OCI-M1 (cell line): ENCODE results near the gene FABP7.
A peak's percentile ranks its signal among the peaks of the same experiment; 100 is the strongest.
"Not testable (repeated sequence)": the region's sequence is repeated elsewhere in the genome, so short reads cannot be mapped to it uniquely, and the experiment has no call there.

Experiments used
- DNase-seq: peaks from one replicate; lab custom pipeline; 2025; lab: John Stamatoyannopoulos, UW

Gene FABP7

DNA sequence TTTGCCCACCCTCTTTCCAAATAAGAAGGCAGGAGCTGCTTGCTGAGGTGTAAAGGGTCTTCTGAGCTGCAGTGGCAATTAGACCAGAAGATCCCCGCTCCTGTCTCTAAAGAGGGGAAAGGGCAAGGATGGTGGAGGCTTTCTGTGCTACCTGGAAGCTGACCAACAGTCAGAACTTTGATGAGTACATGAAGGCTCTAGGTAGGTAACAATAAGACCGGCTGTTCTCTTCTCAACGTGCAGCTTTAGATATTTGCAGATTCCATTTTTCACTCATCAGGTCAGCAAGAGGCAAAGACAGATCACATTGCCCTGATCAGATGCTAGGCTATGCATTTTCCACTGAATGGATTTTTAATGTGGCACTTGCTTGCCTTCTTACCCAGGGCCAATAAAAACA is at the start of gene FABP7:
TSS of gene FABP7 (plus strand) at position 50 of the 400 bp plus-strand sequence. CDS start at position 129, 79 bp downstream.
- no peak for DNase-seq

DNA sequence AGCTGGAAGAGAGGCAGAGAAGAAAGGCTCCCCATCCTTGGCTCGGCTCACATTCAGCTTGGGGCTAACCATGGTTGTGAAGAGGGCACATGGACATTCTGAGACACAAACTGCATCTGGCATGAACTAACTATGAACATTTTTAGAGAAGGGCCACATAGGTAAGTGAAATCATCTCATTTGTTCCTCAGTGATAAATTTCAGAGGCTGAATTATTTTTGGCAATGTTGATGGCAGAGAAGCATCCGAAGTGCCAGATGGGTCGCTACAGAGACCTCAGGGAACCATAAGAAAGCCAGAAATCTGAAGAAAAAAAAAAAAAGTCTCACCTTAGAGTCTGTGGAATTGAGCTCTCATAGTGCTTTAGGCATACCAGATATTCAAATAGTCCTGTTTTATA is 49.2 kb upstream of the FABP7 start:
- DNase-seq = no peak

DNA sequence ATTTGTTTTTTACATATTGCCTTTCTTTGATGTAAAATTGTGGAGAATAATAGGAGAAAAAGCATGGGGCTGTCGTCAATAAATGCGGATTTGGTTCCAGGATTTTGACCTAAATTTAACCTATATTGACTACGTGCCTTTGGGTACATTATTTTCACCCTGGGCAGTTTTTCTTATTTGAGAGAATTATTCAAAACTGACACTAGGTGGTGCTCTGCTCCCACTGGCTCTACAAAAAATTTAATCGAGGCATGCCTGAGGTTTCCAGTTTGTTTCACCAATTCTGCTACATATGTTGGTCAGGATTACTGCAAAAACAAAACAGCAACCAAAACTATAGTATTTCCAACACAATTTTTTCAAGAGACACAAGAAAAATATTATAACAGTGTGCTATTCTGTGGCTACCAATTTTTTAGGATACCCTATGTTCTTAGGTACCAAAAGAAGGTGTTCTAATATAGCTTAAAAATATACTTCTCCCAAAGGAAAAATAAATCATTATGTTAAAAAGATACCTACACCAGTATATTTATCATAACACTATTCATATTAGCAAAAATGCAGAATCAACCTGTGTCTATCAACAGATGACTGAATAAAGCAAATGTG is 48.6 kb upstream of the FABP7 start:
- peak; percentile 80 for DNase-seq

DNA sequence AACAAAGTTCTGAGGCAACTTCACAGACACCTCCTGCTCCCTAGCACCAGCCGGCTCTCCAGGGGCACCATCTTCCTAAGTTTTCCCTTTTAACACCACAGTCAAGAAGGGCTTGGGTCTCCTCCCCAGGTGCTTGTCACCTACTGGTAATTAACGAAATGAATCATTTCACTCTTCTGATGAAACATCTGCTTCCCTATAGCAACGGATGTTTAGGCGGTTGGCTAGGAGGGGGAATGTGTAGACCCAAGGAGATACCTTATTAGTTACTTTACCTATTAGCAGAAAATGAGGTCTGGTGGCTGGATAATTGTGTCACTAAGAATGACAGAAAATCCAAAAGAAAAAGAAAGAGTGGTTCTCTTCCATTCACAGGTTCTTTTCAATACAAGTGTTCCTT is 46.3 kb upstream of the FABP7 start:
- DNase-seq = no peak

DNA sequence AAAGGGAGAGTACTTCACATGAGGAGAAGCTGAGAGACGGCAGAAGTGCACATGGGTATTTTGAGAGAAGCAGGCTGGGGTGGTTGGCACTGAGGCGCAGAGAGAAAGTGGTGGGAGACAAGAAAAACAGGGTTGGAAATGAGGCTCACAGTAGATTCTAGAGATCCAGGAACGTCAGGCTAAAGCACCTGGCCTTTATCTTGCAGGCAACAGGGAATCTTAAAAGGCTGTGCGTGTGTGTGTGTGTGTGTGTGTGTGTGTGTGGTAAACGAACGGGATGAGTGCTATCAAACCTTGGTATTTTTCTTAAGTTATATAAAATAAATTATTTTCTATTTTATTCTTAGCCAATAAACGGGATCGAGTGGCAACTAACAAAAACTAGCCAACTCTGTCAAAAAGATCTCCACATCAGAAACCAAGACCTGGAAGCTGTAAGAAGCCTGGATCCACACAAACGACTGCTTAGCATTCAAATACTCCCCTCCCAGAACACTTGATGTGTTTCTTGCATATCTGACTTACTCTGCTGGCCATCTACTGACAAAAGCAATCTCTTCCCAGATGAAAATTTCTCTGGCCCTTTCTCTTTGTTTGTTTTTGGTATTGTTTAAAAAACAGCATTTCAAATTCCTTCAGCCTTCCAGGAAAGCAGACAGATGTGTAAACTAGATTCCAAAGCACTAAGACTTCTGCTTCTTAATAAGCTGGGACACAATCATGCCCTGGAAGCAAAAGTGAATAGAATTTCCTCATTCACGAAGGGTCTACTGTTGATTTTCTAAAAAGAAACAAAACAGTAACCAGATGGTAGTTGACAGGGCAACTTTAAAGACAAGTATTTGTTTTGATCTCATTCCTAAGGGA is 44.8 kb upstream of the FABP7 start:
- peak; percentile 23 for DNase-seq

DNA sequence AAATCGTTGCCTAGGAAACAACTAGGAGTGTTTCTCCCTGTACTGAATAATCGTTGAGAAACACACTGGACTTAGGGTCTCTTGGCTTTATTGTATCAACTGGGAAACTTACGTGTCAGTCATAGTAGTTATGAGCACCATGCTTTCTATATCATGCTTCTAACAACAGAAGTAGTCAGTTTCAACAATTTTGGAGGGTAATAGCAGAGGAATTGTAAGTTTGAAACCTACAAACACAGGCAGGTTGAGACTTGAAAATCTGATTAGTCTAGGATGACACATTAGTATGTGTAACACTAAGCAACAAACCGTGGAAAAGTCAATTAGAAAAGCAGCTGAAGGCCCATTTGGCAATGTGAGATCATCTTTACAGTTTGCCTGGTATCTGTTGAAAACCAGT is 43.9 kb upstream of the FABP7 start:
- peak; percentile 21 for DNase-seq

DNA sequence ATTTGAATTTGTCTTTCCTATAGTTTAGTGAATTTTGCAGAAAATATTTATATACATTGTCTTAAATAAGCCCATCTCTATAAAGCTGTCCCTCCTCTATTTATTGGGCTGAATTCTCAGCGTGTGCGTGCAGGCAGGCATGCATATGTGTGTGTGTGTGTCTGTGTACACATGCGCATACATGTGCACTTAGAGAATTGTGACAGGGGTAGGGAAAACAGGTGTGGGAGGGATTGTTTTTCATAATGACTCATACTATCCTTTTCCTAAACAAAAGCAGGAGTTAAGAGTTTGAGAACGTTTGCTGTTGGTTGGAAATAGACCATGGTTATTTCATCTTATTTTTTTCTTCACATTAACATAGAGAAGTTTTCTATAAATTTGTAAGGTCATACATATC is 43.4 kb upstream of the FABP7 start:
- no peak for DNase-seq

DNA sequence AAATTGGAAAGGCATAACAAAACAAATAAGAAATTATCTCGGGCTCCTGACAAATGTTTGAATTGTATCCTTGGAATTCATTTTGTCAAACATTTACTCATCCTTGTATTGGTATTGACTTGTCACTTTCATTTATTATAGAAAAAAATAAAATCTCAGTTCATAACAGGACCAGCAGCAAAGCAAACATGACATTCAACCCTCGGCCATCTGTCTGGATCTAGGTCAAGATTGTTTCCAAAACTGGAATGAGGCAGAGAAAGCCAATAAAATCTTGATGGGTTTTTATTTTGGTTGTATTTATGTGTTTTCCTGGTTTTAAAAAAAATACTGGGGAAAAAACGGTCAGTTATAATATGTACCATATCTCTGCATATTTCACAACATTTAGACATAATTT is 42.9 kb upstream of the FABP7 start:
- no peak for DNase-seq

DNA sequence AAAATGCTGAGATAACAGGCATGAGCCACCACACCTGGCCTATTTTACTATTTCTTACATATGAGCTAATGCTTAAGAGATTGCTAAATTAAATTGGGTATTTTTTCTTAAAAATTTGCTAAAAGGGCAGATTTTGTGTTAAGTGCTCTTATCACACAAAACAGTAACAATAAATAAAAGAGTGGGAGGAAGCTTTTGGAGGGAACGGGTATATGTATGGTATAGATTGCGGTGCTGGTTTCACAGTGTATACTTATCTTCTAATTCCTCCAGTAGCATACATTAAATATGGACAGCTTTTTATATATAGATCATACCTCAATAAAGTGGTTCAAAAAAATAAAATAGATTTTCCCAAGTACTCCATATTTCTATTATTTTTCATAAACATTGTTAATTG is 39.4 kb upstream of the FABP7 start:
- DNase-seq = no peak

DNA sequence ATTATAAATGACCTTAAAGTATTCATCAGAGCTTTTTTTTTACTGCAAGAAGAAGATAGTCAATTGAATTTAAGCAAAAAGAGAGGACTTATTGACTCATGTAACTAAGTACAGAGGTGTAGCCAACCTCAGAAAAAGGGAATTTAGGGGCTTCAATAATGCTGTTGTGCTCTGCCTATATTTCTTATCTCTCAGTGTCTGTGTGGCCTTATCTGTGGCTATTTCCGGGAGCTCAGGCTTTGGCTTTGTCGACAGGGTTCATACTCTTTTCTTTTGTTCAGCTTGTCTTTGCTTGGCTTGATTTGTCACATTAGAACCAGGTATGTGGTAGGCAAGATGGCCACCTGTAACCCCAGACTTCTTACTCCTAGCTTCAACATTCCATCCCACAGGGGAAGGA is 38.6 kb upstream of the FABP7 start:
- peak; percentile 68 for DNase-seq

DNA sequence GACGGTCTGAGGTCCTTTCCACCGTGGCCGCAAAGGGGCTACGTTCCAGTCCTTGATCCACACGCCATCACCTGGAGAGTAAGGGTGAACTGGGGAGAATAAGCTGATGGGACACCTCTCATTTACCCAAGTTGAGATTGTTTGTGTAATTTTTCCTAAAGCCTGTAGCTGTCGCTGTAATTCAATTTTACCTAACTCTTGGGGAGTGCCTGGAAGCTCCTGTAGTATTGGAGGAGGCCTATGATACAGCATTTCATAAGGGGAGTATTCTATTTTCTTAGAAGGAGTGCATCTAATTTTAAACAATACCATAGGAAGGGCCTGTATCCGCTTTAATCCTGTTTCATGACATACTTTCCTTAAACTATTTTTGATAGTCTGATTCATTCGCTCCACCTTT is 35.3 kb upstream of the FABP7 start:
- DNase-seq = peak; percentile 55

DNA sequence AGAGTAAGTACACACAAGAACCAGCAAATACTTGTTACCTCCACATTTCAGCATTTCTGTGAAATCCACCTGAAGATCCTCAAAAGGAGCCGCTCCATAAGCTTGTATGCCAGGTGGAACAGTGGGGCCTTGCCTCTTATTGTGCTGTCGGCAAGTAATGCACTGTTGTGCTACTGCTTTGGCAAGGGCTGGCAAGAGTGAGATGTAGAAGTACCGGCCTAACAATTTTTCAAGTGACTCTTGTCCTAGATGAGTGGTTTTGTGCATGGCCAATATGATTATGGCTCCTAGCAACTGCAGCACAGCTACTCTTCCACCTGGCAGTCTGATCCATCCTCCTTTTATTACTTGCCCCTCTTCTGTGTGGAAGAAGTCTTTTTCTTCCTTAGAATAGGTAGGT is 34.7 kb upstream of the FABP7 start:
- not testable (repeated sequence) for DNase-seq

DNA sequence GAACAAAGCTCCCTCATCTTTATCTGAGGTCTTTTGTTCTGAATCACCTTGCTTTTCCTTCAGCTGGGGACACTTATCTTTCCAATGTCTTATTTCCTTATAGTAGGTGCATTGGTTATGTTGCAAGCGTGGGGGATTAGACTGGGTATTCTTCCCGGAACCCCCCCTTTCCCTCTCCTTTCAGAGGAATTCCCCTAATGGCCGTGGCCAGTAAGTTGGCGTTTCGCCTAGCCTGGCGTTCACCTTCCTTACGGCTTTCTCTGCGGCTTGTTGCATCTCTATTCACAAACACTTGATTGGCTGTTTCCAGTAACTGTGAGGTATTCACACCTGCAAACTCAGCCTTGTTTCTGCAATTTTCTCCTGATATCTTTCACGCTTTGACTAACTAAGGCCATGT is 32.8 kb upstream of the FABP7 start:
- no peak for DNase-seq

DNA sequence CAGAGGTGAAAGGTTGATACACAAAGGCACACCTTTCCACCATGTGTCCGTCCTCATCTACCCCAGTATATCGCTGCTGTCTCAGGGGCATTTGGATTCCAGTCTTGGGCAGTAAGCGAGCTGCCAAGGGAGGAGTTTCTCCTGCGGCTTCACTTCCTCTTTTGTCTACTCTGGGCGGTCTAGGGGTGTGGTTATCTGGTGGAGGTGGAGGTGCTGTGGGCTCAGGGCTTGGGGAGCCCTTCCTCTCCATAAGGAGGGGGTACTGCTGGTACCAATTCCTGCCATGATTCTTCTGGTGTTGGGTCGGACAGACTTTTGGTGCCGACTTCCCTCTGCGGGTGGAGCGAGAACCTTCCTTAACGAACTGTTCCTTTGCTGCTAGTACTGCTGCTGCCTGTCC is 31.9 kb upstream of the FABP7 start:
- DNase-seq = peak; percentile 86

DNA sequence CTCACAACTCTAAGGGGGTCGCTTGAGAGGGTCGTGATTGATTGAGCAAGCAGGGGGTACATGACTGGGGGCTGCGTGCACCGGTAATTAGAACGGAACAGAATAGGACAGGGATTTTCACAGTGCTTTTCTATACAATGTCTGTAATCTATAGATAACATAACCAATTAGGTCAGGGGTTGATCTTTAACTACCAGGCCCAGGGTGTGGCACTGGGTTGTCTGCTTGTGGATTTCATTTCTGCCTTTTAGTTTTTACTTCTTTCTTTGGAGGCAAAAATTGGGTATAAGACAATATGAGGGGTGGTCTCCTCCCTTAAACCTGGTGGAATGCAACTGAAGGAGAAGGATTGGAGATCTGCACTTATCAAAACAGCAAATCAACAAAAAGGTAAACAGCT is 30.6 kb upstream of the FABP7 start:
- not testable (repeated sequence) for DNase-seq

DNA sequence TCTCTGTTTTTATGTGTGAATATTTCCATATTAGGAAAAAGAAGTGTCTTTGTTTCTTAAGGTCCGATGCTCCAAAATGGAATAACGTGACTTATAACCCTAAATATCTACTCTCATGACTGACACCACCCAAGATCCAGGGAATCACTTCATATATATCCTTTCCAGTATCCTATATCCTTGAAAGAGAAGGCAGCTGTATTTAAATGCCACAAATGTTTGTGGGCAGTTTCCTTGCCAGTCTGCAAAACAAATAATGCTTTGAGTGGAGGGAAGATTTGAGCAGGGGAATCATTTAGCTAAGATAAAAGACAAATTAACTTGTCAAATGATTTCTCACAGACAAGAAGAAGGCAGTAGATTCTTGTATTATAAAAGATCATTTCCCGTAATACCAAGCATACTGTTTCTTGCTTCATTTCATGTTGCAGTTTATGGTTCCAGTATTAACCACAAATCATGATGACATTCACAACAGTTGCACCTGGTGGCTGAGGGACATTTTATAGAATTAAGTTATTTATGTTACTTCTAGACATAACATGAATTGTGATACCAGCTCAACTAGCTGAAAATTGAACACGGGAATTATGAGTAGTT is 30.0 kb upstream of the FABP7 start:
- DNase-seq = no peak

DNA sequence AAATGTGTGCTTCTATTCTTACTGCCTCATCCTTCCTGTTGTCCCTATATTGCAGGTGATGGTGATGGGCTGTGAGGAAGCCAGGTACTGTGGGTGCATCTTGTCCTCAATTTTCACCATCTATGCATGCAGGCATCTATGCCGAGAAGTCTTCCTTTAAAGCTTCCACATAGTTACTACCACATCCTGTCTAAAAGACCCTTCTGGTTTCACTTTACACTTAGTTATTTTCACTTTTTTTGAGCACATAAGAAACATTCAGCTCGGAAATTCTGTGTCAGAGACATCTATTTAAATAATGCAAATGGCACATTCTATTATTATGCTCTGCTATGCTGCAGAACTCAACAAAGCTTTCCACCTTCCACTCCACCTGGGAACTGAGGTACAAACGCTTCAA is 28.2 kb upstream of the FABP7 start:
- DNase-seq = no peak

DNA sequence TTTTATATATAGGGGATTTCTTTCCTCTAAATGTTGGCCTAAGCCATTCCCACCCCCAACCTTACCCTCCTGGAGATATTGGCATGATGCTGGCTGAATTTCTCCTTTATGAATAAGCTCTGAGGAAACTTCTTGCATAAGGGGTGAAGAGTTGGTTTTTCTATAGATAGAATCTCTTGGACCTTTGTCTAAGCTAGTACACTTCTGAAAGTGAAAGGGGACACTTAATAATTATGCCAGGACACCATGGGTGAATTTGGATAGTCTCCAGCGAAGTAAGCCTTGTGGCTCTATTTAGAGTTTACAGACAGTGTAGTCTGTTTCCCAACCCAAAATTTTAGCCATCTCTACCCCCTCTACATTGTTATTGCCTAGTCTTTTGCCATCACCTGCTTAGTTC is 27.1 kb upstream of the FABP7 start:
- DNase-seq = peak; percentile 25

DNA sequence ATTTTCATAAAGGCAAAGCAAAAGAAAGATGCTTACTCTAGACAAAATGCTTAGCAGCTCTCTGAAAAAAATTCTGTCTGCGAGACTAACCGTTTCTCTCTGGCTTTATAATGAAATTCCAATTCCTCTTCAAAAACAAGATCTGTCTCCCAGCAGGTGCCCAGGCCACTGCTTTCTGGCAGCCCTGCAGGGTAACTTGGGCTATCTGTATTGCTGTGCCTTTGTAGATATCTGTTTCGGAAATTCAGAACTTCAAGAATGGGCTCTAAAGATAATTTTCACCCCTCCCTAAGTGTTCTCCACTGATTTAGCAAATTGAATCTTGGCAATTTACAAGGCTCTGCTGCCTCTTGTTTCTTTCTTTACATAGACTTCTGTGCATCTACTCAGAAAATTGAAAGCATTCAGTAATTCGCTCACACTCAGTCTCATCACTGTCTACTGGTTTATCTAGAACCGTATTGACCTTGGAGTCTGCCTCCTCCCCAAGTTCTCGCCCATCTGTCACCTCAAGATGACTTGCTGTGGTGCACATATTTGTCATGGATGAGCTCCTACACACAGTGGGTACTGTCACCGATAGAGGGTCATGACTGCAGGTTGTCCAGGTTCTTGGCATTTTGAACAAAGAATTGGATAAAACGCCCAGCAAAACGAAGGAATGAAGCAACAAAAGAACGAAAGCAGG is 26.4 kb upstream of the FABP7 start:
- DNase-seq = peak; percentile 42

DNA sequence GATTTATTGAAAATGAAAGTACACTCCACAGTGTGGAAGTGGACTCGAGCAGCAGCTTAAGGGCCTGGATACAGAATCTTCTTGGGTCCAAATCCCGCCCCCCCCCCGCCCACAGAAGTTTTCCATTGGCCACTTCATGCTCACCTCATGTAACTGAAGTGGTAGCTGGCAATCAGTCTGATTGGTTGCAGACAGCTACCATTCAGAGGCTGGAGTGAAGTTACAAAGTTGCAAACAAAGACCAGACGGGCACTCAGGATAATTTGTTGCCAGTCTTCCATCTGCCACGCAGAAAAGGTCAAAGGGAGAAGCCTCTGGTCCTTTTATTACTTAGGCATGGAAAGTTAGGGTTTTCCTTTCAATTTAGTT is 25.8 kb upstream of the FABP7 start:
- peak; percentile 42 for DNase-seq

DNA sequence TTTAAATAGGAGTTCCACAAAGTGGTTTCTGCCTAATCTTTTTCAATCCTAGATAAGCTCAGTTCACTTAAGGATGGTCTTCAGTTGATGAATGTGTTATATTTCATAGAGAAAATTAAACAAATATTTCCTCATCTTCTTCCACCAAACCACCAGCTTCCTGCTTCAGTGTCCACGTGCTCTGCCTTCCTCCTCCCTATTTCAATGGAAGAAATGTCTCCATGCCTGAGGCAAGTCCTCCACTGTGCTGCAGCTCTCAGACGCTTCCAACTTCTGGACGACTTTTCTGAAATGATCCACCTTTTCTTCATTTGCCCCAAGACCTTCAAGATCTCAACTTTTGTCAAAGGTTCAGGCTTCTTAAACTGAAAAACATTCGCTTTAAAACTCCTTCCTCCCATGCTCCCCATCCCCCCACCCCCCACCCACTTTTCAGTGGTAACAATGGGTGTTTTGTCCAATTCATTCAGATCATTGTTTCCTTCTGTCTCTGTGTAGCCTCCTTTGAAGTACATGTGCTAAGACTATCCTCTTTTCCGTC is 25.3 kb upstream of the FABP7 start:
- no peak for DNase-seq

DNA sequence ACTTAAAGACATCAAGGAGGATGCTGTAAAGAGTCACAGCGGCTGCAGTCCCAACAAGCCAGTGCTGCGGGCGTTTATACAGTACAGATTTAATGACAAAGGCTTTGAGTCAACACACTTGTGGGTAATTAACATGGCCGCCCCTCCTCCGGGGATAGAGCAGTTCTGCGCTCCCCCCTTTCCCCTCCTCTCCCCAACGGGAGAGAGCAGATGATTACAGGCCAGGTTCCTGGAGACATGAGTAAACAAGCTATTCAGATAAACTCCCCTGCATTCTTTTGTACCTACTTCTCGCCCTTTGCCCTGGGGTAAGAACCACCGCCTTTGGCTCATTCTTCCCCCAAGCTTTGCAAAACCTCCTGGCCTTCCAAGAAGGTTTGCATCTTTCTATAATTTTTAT is 23.6 kb upstream of the FABP7 start:
- no peak for DNase-seq
